Liver (tissue), 9 donors: ENCODE data around the gene SLPI. TPM values are rescaled to one million over a fixed set of nuclear protein-coding genes. Genes with fewer than 3 reads are reported as not detected.

Source experiments
- DNase-seq: peaks from one replicate; pipeline ENCODE4 v3.0.0-alpha.2; 2017; ENCODE audit warnings: low spot score
- H3K27ac ChIP-seq, 2 donors: one replicate each; pipeline ENCODE4 v1.7.0; 2013; ENCODE audit warnings: inconsistent platforms in 2 of 2, low read length in 2 of 2, control low read depth in 1 of 2, low read depth in 1 of 2, mild to moderate bottlenecking in 1 of 2
- H3K27me3 ChIP-seq, 4 donors: one replicate each; pipeline versions ENCODE4 v1.6.1 to v1.7.0; 2013; ENCODE audit warnings: low read length in 3 of 4, inconsistent platforms in 1 of 4, mild to moderate bottlenecking in 1 of 4, moderate library complexity in 1 of 4; ENCODE audit not compliant: control insufficient read depth in 4 of 4, insufficient read depth in 4 of 4
- H3K36me3 ChIP-seq, 4 donors: one replicate each; pipeline versions ENCODE4 v1.6.1 to v1.7.0; 2013; ENCODE audit warnings: low read length in 3 of 4, mild to moderate bottlenecking in 3 of 4, low read depth in 1 of 4, moderate library complexity in 1 of 4; ENCODE audit not compliant: control insufficient read depth in 4 of 4, insufficient read depth in 3 of 4
- H3K4me1 ChIP-seq, 4 donors: one replicate each; pipeline versions ENCODE4 v1.6.1 to v1.7.0; 2013; ENCODE audit warnings: low read length in 3 of 4, mild to moderate bottlenecking in 3 of 4, moderate library complexity in 1 of 4; ENCODE audit not compliant: control insufficient read depth in 4 of 4, insufficient read depth in 4 of 4
- H3K4me3 ChIP-seq, 3 donors: one replicate each; pipeline versions ENCODE4 v1.6.1 to v1.7.0; 2013; ENCODE audit warnings: low read length in 3 of 3, control low read depth in 1 of 3, low read depth in 1 of 3, mild to moderate bottlenecking in 1 of 3
- H3K9ac ChIP-seq, 2 donors: one replicate each; pipeline ENCODE4 v1.7.0; 2013; ENCODE audit warnings: low read length in 2 of 2, mild to moderate bottlenecking in 2 of 2, moderate library complexity in 2 of 2, control low read depth in 1 of 2, low read depth in 1 of 2
- H3K9me3 ChIP-seq, 4 donors: one replicate each; pipeline versions ENCODE4 v1.6.1 to v1.7.0; 2013; ENCODE audit warnings: low read length in 3 of 4; ENCODE audit not compliant: control insufficient read depth in 4 of 4
- ATF3 ChIP-seq: IDR thresholded peaks from 2 replicates; pipeline ENCODE4 v1.6.1; 2016; ENCODE audit warnings: antibody characterized with exemption
- CTCF ChIP-seq: fragments of 150-350 bp; IDR thresholded peaks from 2 replicates; pipeline ENCODE4 v1.5.1; 2017; ENCODE audit warnings: improper control_type of control experiment, low read depth, low read length; ENCODE audit not compliant: missing input control
- EGR1 ChIP-seq, 2 donors: IDR thresholded peaks; 2 replicates each; pipeline ENCODE4 v1.6.1; 2016 to 2018; ENCODE audit warnings: antibody characterized with exemption in 2 of 2, low read depth in 2 of 2
- FOXA1 ChIP-seq: IDR thresholded peaks from 2 replicates; pipeline ENCODE4 v1.6.1; 2016; ENCODE audit warnings: antibody characterized with exemption
- FOXA2 ChIP-seq: IDR thresholded peaks from 2 replicates; pipeline ENCODE4 v1.6.1; 2016; ENCODE audit warnings: antibody characterized with exemption
- HNF4A ChIP-seq, 2 donors: conservative IDR thresholded peaks; 2 replicates each; pipeline ENCODE4 v1.6.1; 2016; ENCODE audit warnings: antibody characterized with exemption in 2 of 2, mild to moderate bottlenecking in 2 of 2
- HNF4G ChIP-seq: IDR thresholded peaks from 2 replicates; pipeline ENCODE4 v1.6.1; 2016; ENCODE audit warnings: antibody characterized with exemption
- JUND ChIP-seq, 2 donors: IDR thresholded peaks; 2 replicates each; pipeline ENCODE4 v1.6.1; 2016; ENCODE audit warnings: antibody characterized with exemption in 2 of 2
- MAX ChIP-seq: IDR thresholded peaks from 2 replicates; pipeline ENCODE4 v1.6.1; 2016; ENCODE audit warnings: antibody characterized with exemption
- NR2F2 ChIP-seq: IDR thresholded peaks from 2 replicates; pipeline ENCODE4 v1.6.1; 2016; ENCODE audit warnings: antibody characterized with exemption
- RAD21 ChIP-seq, 2 donors: IDR thresholded peaks; 2 replicates each; pipeline ENCODE4 v1.6.1; 2016; ENCODE audit warnings: antibody characterized with exemption in 2 of 2, mild to moderate bottlenecking in 2 of 2
- REST ChIP-seq: IDR thresholded peaks from 2 replicates; pipeline ENCODE4 v1.6.1; 2016; ENCODE audit warnings: antibody characterized with exemption, mild to moderate bottlenecking
- RXRA ChIP-seq, 2 donors: IDR thresholded peaks; 2 replicates each; pipeline ENCODE4 v1.6.1; 2017 to 2018; ENCODE audit warnings: antibody characterized with exemption in 2 of 2, mild to moderate bottlenecking in 1 of 2
- SP1 ChIP-seq: IDR thresholded peaks from 2 replicates; pipeline ENCODE4 v1.6.1; 2018; ENCODE audit warnings: antibody characterized with exemption, mild to moderate bottlenecking
- TAF1 ChIP-seq: conservative IDR thresholded peaks from 2 replicates; pipeline ENCODE4 v1.6.1; 2016; ENCODE audit warnings: antibody characterized with exemption, mild to moderate bottlenecking
- YY1 ChIP-seq: IDR thresholded peaks from 2 replicates; pipeline ENCODE4 v1.6.1; 2016; ENCODE audit warnings: antibody characterized with exemption, mild to moderate bottlenecking
- ZBTB33 ChIP-seq: IDR thresholded peaks from 2 replicates; pipeline ENCODE4 v1.6.1; 2016; ENCODE audit warnings: antibody characterized with exemption
- WGBS: extraction: QIAGEN DNeasy Blood & Tissue Kit; methylation state at CpG from one replicate; pipeline ENCODE4 v1.1.7; 2013; 5-methylcytosine and 5-hydroxymethylcytosine counted together
- polyA plus RNA-seq, 2 donors: library from polyadenylated mRNA; stranded (reverse) in 1 of 2; unstranded in 1 of 2; fragments of 200-250 nt in 1 of 2; fragments of >200 nt in 1 of 2; fragmentation: Nextera tagmentation in 1 of 2; extraction: Ambion mirVana in 1 of 2; gene quantifications; one replicate each; pipeline versions ENCODE4 v1.2.1 to v1.2.3, GENCODE V29; 2013 to 2015
- total RNA-seq, 2 donors: library from RNA; depleted of rRNA; stranded (reverse); fragments of >200 nt; gene quantifications; one replicate each; pipeline ENCODE4 v1.2.3, GENCODE V29; 2014
- donor health status: healthy.
- donor health status: healthy.
- donor health status: healthy.
- donor health status: healthy.
- donor health status: healthy.

SLPI gene
- total and polyA plus RNA-seq, 4 donors, result 1.9 to 308 (median 93.9) TPM

GRCh38 chr20:45247865-45248264 is 6.5 kb downstream of the SLPI start:
- no peak for DNase-seq
- Histone ChIP-seq H3K9ac (no peak overlapping the region), H3K4me3 (no peak overlapping the region), H3K27me3 (no peaks in the 10 kb centered on the region), H3K9me3 (no peaks in the 10 kb centered on the region), H3K4me1 (peaks cover 2 to 23% (median 16%) of the 10 kb centered on the region in 4 donors), H3K36me3 (no peaks in the 10 kb centered on the region), H3K27ac (no peak overlapping the region)
- WGBS, result 85% methylated on average over 1 of the region's 1 CpG
- TF ChIP-seq JUND (IDR thresholded peaks at IDR 0.05) (no peak), ZBTB33 (no peak), RAD21 (IDR thresholded peaks at IDR 0.05) (no peak), FOXA2 (no peak), RXRA (IDR thresholded peaks at IDR 0.05) (no peak), FOXA1 (no peak), REST (no peak), TAF1 (no peak), HNF4G (no peak), CTCF (no peak)

GRCh38 chr20:45246109-45246508 is 8.3 kb downstream of the SLPI start:
- DNase-seq, result no peak
- Histone ChIP-seq H3K36me3 (no peaks in the 10 kb centered on the region), H3K27ac (no peak overlapping the region), H3K9me3 (no peaks in the 10 kb centered on the region), H3K27me3 (no peaks in the 10 kb centered on the region), H3K9ac (no peak overlapping the region), H3K4me3 (no peak overlapping the region), H3K4me1 (peaks cover 1 to 6% (median 6%) of the 10 kb centered on the region in 4 donors)
- 66% methylated on average over 6 of the region's 6 CpGs for WGBS
- TF ChIP-seq RAD21 (IDR thresholded peaks at IDR 0.05), result no peak
- TF ChIP-seq ZBTB33, result no peak
- no peak for TF ChIP-seq YY1
- no peak for TF ChIP-seq JUND (IDR thresholded peaks at IDR 0.05)
- TF ChIP-seq MAX, result no peak
- no peak for TF ChIP-seq CTCF
- no peak for TF ChIP-seq HNF4G
- no peak for TF ChIP-seq ATF3
- no peak for TF ChIP-seq REST
- no peak for TF ChIP-seq NR2F2
- TF ChIP-seq HNF4A (conservative IDR thresholded peaks at IDR 0.05), result no peak
- no peak for TF ChIP-seq EGR1 (IDR thresholded peaks at IDR 0.05; ENCODE audit: low read depth in 2 of 2)
- TF ChIP-seq SP1, result no peak
